Endothelial cell of umbilical vein (primary cell): ENCODE results near the gene RAB3C. TPM values are rescaled to one million over a fixed set of nuclear protein-coding genes. Genes with fewer than 3 reads are reported as not detected.

ENCODE experiments used
- BruUV-seq: library from RNA; stranded (reverse); fragments of 400-500 nt; replicated peaks from 2 replicates; lab custom pipeline; 2021; lab: Mats Ljungman, UMichigan
- CTCF ChIA-PET: fragments of 300-600, 350-600 bp; sonication (Branson Sonifier 250); formaldehyde crosslinking; loops from one replicate; lab custom pipeline; 2021; ENCODE audit warnings: antibody characterized with exemption, inconsistent platforms; lab: Charles Lee
- POLR2A ChIA-PET: fragments of 300-600, 350-600 bp; sonication (Branson Sonifier 250); formaldehyde crosslinking; loops from one replicate; lab custom pipeline; 2021; ENCODE audit warnings: antibody characterized with exemption, inconsistent platforms; lab: Charles Lee
- DNase-seq: peaks from one replicate; pipeline ENCODE4 v3.0.0-alpha.2; 2011; ENCODE audit warnings: low read depth, low spot score
- FAIRE-seq: peaks from 2 replicates; lab custom pipeline; 2011; peaks lifted over from hg19 to GRCh38; lab: Jason Lieb, UNC
- H2AFZ ChIP-seq: 2 replicates; pipeline ENCODE4 v1.6.0; 2012; ENCODE audit warnings: low read depth, low read length, control low read depth, inconsistent platforms
- H3K27ac ChIP-seq: 2 replicates; pipeline ENCODE4 v1.5.1; 2011; ENCODE audit warnings: low read depth, mild to moderate bottlenecking, control low read depth, low read length, moderate library complexity; ENCODE audit not compliant: insufficient read depth
- H3K27me3 ChIP-seq, 2 experiments: 2 replicates each; pipeline versions ENCODE4 v1.6.0 to v1.6.1; 2011; ENCODE audit warnings: low read length in 2 of 2, mixed read lengths in 1 of 2; ENCODE audit not compliant: control insufficient read depth in 2 of 2, insufficient read depth in 2 of 2
- H3K36me3 ChIP-seq, 2 experiments: 2 replicates in 1 of 2; 3 replicates in 1 of 2; pipeline ENCODE4 v1.5.1; 2011; ENCODE audit warnings: low read length in 2 of 2, mild to moderate bottlenecking in 1 of 2, moderate library complexity in 1 of 2; ENCODE audit not compliant: control insufficient read depth in 2 of 2, insufficient read depth in 2 of 2; ENCODE audit errors: extremely low read depth in 1 of 2
- H3K4me1 ChIP-seq: 3 replicates; pipeline ENCODE4 v1.5.1; 2011; ENCODE audit warnings: mild to moderate bottlenecking, low read length; ENCODE audit not compliant: control insufficient read depth, insufficient read depth; ENCODE audit errors: extremely low read depth
- H3K4me2 ChIP-seq: 2 replicates; pipeline ENCODE4 v1.6.1; 2011; ENCODE audit warnings: low read length, control low read depth, mixed read lengths; ENCODE audit not compliant: insufficient read depth
- H3K4me3 ChIP-seq, 3 experiments: fragments of 200-600 bp in 1 of 3; sonication (generic), shearing (Covaris generic) in 1 of 3; replicated peaks in 1 of 3; 2 replicates each; pipeline ENCODE4 v1.5.1; 2011 to 2016; ENCODE audit warnings: control low read depth in 3 of 3, low read length in 3 of 3, mild to moderate bottlenecking in 2 of 3, inconsistent platforms in 1 of 3, low read depth in 1 of 3, moderate library complexity in 1 of 3; ENCODE audit not compliant: insufficient read depth in 1 of 3
- H3K79me2 ChIP-seq: 2 replicates; pipeline ENCODE4 v1.6.0; 2012; ENCODE audit warnings: low read length, inconsistent platforms; ENCODE audit not compliant: control insufficient read depth, insufficient read depth
- H3K9ac ChIP-seq: replicated peaks from 2 replicates; pipeline ENCODE3; 2011; ENCODE audit warnings: low read length, control low read depth; ENCODE audit not compliant: insufficient read depth; ENCODE audit errors: extremely low read depth
- H3K9me1 ChIP-seq: replicated peaks from 3 replicates; pipeline ENCODE4 v1.6.0; 2011; ENCODE audit warnings: mild to moderate bottlenecking, low read length; ENCODE audit not compliant: control insufficient read depth, insufficient read depth; ENCODE audit errors: extremely low read depth
- H3K9me3 ChIP-seq: replicated peaks from 2 replicates; pipeline ENCODE4 v1.5.1; 2012; ENCODE audit warnings: low read length, inconsistent platforms; ENCODE audit not compliant: control insufficient read depth, insufficient read depth
- H4K20me1 ChIP-seq: replicated peaks from 2 replicates; pipeline ENCODE3; 2011; ENCODE audit warnings: mild to moderate bottlenecking, low read length; ENCODE audit not compliant: control insufficient read depth, insufficient read depth; ENCODE audit errors: extremely low read depth
- CTCF ChIP-seq, 2 donors: IDR thresholded peaks; 1 replicate in 1 of 2; 2 replicates in 1 of 2; pipeline ENCODE4 v1.5.1; 2011; ENCODE audit warnings: low read length in 2 of 2, mild to moderate bottlenecking in 2 of 2, moderate library complexity in 2 of 2, control low read depth in 1 of 2, inconsistent platforms in 1 of 2, low read depth in 1 of 2; ENCODE audit not compliant: insufficient read depth in 1 of 2; ENCODE audit errors: extremely low read depth in 1 of 2
- EZH2 ChIP-seq: IDR thresholded peaks from 2 replicates; pipeline ENCODE4 v1.6.1; 2012; ENCODE audit warnings: borderline replicate concordance, low read depth, mild to moderate bottlenecking, moderate library complexity, low read length, inconsistent platforms; ENCODE audit not compliant: severe bottlenecking
- FOS ChIP-seq: IDR thresholded peaks from 2 replicates; pipeline ENCODE4 v1.6.1; 2011; ENCODE audit warnings: mild to moderate bottlenecking, low read length, moderate library complexity, borderline replicate concordance; ENCODE audit not compliant: insufficient read depth
- GATA2 ChIP-seq: IDR thresholded peaks from 2 replicates; pipeline ENCODE4 v1.7.0; 2011; ENCODE audit warnings: low read depth, mild to moderate bottlenecking, moderate library complexity, mixed read lengths, low read length; ENCODE audit not compliant: insufficient read length, insufficient read depth
- JUN ChIP-seq: IDR thresholded peaks from 2 replicates; pipeline ENCODE4 v1.6.1; 2011; ENCODE audit warnings: borderline replicate concordance, low read depth; ENCODE audit not compliant: insufficient read length, insufficient read depth
- MAX ChIP-seq: IDR thresholded peaks from 2 replicates; pipeline ENCODE4 v1.6.1; 2011; ENCODE audit not compliant: insufficient read depth, insufficient read length
- MYC ChIP-seq: IDR thresholded peaks from one replicate; pipeline ENCODE4 v1.6.1; 2011; ENCODE audit warnings: mild to moderate bottlenecking, low read depth, low read length
- POLR2A ChIP-seq: IDR thresholded peaks from 2 replicates; pipeline ENCODE4 v1.6.1; 2012; ENCODE audit warnings: low read depth, mild to moderate bottlenecking, control low read depth, low read length
- POLR2AphosphoS5 ChIP-seq: IDR thresholded peaks from 2 replicates; pipeline ENCODE4 v1.6.1; 2012; ENCODE audit warnings: low read depth, mild to moderate bottlenecking, control low read depth, low read length, moderate library complexity; ENCODE audit not compliant: insufficient read depth
- dilution Hi-C: fragments of 300-500 bp; cut with MboI; formaldehyde crosslinking; loops from one replicate; pipeline ENCODE4 v1.15.0; 2019; ENCODE audit warnings: low sequenced_read_pairs; ENCODE audit not compliant: extremely low pct_ligation_motif_present
- intact Hi-C: fragments of 100-400 bp; cut with micrococcal nuclease; formaldehyde crosslinking; loops from one replicate; pipeline ENCODE4 v1.10.0; 2022
- polyA plus RNA-seq, 4 experiments: library from polyadenylated mRNA; depleted of rRNA in 3 of 4; stranded (reverse) in 3 of 4; unstranded in 1 of 4; fragments of >200 nt; gene quantifications; 2 replicates each; pipeline versions ENCODE4 v1.2.1 to v1.2.3, GENCODE V29; 2011 to 2012; ENCODE audit warnings: missing spikeins in 1 of 4
- total RNA-seq: library from RNA; stranded (reverse); gene quantifications from 2 replicates; pipeline ENCODE4 v1.2.3, GENCODE V29; 2021

The RAB3C gene
- total and polyA plus RNA-seq, 2 donors (not counting 3 experiments of a cell fraction or from before 2014, with no cell fraction given): 0.04 to 0.66 TPM

- intact Hi-C loops (loop anchor here (5.0 kb wide), 1 partner anchor 1074 kb away; no protein-coding TSS in a partner anchor), dilution Hi-C loops (no loop called here)
- ChIA-PET CTCF (interaction anchor here (1.1 to 3.0 kb wide), 3 partner anchors 353 to 374 kb away, joined by 3 to 70 read pairs (median 3); no protein-coding TSS in a partner anchor), POLR2A (no interaction called here)
- Histone ChIP-seq H3K79me2 (no peaks in the 10 kb centered on the region), H2AFZ (no peak overlapping the region), H3K9me3 (no peaks in the 10 kb centered on the region), H3K27me3 (peaks cover 7 to 13% of the 10 kb centered on the region in 2 experiments), H3K27ac (no peak overlapping the region), H3K4me2 (no peak overlapping the region), H3K36me3 (no peaks in the 10 kb centered on the region), H3K4me1 (no peaks in the 10 kb centered on the region), H4K20me1 (no peaks in the 10 kb centered on the region), H3K4me3 (no peak overlapping the region), H3K9me1 (no peaks in the 10 kb centered on the region), H3K9ac (no peak overlapping the region)
- no TSS peak for BruUV-seq
- no peak for DNase-seq
- FAIRE-seq: no peak
- TF ChIP-seq MAX (no peak), FOS (no peak), POLR2AphosphoS5 (no peak), GATA2 (no peak), EZH2 (no peak), MYC (no peak), JUN (no peak), CTCF (IDR thresholded peaks at IDR 0.05; ENCODE audit: extremely low read depth in 1 of 2, insufficient read depth in 1 of 2, low read depth in 1 of 2, low read length in 2 of 2) (no peak), POLR2A (no peak)
Observed at GRCh38 chr5:58851571-58851970, 268.7 kb downstream of the RAB3C start.
